Fibroblast of villous mesenchyme (primary cell): ENCODE results near the gene HDHD5. TPM values are rescaled to one million over a fixed set of nuclear protein-coding genes. Genes with fewer than 3 reads are reported as not detected.

ENCODE experiments used
- DNase-seq: peaks from one replicate; pipeline ENCODE4 v3.0.0-alpha.2; 2010; ENCODE audit warnings: low read depth
- H3K4me3 ChIP-seq: 2 replicates; pipeline ENCODE4 v1.5.1; 2011; ENCODE audit warnings: low read depth, mild to moderate bottlenecking, low read length
- total RNA-seq: library from RNA; depleted of rRNA; stranded (reverse); fragments of >200 nt; gene quantifications from 2 replicates; pipeline ENCODE4 v1.2.3, GENCODE V29; 2012
- TF ChIP-seq, protein P1 (sequence below): IDR thresholded peaks from 2 replicates; pipeline ENCODE4 v1.5.1; 2012; ENCODE audit warnings: low read depth, mild to moderate bottlenecking, low read length; ENCODE audit not compliant: insufficient read depth

Gene HDHD5
- 24.2 and 28.7 TPM in 2 replicates for total RNA-seq

DNA sequence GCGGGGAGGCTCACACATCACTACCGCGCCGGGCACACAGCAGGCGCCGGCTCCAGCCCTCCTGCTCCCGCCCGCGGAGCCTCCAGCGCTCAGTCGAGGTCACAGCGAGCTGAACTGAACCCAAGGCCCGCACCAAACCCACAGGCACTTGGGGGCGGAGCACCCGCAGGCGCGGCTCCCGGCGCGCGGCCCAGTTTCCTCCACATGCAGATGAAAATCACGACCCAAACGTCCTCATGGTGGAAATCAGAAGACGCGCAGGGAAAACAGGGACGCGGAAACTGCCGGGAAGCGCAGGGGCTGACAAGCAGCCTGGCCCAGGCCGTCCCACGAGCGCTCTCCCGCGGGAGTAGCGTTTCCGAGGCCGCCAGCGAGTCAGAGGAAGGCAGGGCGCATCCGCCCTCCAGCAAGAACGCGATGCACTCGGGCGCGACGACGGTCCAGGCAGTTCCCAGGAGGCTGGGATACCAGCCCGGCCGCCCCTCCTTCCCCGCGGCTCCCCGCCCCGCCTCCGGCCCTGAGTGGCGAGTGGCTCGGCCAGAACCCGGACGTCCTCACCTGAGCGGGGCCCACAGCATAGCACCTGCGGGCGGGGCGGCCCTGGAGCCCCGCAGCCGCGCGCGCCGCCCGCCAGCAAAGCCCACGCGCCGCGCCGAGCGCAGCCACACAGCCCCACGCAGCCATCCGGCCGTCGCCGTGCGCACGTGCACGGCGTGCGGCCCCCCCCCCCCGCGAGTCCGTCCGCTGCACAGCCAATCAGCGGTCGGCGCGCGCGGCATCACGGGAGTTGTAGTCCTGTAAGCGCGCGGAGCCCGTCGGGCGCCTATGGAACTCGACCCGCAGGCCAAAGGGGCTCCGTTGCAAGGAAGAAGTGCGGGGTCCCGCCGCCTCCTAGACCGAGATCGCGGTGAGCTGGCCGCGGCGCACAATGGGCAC lies at the start of gene HDHD5:
HDHD5 (minus strand) TSS at position 710 of the 936 bp plus-strand sequence; CDS start at position 684, 26 bp downstream.
- TF ChIP-seq, protein P1, sequence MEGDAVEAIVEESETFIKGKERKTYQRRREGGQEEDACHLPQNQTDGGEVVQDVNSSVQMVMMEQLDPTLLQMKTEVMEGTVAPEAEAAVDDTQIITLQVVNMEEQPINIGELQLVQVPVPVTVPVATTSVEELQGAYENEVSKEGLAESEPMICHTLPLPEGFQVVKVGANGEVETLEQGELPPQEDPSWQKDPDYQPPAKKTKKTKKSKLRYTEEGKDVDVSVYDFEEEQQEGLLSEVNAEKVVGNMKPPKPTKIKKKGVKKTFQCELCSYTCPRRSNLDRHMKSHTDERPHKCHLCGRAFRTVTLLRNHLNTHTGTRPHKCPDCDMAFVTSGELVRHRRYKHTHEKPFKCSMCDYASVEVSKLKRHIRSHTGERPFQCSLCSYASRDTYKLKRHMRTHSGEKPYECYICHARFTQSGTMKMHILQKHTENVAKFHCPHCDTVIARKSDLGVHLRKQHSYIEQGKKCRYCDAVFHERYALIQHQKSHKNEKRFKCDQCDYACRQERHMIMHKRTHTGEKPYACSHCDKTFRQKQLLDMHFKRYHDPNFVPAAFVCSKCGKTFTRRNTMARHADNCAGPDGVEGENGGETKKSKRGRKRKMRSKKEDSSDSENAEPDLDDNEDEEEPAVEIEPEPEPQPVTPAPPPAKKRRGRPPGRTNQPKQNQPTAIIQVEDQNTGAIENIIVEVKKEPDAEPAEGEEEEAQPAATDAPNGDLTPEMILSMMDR = no peak
- DNase-seq = peak; percentile 87
- peak within 1 kb of the TSS; percentile 72 for H3K4me3 ChIP-seq

DNA sequence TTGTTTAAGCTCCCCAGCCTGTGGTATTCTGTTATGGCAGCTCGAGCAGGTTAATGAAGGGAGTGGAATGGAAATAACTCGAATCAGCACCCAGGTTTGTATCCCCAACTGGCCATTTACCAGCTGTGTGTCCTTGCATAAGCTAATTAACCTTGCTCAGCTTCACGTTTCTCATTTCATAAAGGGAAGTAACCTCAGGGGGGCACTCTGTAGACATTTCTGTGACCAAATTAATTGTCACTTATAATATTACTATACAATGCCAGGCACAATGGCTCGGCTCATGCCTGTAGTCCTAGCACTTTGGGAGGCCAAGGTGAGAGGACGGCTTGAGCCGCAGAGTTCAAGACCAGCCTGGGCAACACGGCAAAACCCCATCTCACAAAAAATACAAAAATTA lies 46.4 kb upstream of the HDHD5 start:
- H3K4me3 ChIP-seq = no peak overlapping the region
- TF ChIP-seq, protein P1 = no peak
- no peak for DNase-seq

DNA sequence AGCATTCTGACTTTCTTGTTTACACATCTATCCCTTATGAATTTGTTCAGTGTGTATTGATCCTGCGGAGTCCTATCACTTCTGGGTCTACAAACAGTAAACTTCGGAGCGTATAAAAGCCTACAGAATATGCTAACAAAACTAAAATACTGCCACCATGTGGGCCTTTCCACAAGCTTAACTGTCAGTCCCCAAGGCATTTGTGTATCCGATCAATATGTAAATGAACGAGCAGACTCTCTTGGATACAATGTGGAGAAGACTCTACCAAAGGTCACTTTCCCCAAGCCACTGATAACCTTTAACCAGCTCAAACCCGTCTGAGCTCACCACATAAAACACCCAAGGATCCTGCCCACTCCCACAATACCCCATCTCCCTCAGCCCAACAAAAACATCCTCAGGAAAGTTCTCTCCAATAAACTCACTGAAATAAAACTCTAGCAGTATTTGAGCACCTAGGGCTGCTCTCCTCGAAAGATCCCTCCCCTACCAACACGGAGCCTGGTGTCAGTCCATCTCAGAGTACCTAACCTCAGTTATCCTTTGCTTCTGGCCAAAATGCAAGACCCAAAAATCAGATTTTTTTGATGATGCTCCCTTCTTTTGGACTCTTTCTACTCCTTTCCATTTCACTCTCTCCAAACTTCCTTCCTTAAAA lies 42.3 kb upstream of the HDHD5 start:
- TF ChIP-seq, protein P1 = peak; percentile 17
- no peak overlapping the region for H3K4me3 ChIP-seq
- peak; percentile 8 for DNase-seq

DNA sequence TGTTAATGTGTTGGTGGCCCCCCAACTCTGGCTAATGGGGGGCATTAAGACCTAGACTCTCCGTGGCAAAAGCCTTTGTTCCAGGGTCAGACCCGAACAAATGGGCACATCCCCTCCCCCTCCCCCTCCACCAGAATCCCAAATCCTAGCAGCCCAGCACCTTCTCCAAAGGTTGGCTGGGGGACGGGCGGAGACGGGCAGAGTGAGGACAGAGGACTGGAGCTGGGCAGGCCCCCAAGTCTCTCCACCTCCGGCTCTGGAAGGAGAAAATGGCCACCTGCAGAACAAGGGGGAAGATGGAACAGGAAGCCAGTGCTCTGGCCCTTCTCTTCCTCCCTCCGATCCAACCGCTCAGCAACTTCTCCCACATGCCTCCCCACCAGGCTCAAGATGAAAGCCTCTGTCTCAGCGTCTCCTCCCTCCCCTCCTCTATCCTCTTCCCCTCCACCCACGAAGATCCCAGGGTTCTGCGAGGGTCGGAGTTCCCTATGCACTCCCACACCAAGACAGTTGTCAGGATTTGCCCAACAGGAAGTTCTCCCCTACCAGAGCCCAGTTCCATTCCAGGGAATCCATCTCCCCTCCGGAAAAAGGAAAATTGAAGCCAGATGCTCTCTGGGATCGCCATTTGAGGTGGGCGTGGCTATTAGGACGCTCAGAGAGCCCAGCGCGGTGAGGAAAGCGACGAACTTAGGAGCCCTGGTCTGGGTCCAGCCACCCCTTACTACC lies 40.1 kb upstream of the HDHD5 start:
- TF ChIP-seq, protein P1 = no peak
- peak; percentile 31 for DNase-seq
- H3K4me3 ChIP-seq = peak overlapping the region; percentile 46

DNA sequence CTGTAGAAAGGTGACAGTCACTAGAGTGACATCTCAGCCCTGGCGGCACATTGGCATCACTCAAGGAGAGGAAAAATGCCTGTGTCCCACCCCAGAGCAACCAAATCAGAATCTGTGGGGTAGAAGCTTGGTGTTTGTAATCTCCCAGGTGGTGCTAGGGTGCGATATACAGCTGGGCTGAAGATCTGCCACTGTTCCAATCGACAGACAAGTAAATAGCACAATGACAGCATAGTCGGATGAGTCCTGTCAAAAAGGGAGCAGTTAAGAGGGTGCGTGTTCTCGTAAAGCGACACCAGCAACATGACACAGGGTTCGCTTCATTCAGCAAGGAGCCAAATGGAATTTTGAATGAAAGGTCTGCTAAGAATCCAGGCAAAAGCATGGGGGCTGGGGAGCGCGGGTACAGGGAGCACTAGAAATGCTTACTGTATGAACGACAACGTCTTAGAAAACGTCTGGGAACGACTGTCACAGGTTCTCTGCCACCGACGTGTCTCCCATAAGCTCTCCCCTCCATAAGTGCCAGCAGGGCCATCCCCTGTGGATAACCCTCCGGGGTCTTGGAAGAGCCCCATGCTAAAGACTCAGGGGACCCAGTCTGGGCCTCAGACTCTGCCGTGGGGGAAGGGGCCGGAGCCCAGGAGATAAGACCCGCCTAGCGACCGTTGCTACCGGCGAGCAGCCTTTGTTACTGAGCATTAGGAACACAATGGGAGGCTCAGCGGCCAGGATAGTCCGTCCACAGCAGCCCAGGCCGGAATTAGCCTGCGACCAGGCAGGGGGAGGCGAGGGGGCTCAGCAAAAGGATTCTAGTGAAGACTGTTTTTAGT lies 39.3 kb upstream of the HDHD5 start:
- TF ChIP-seq, protein P1 = no peak
- no peak for DNase-seq
- peak overlapping the region; percentile 46 for H3K4me3 ChIP-seq

DNA sequence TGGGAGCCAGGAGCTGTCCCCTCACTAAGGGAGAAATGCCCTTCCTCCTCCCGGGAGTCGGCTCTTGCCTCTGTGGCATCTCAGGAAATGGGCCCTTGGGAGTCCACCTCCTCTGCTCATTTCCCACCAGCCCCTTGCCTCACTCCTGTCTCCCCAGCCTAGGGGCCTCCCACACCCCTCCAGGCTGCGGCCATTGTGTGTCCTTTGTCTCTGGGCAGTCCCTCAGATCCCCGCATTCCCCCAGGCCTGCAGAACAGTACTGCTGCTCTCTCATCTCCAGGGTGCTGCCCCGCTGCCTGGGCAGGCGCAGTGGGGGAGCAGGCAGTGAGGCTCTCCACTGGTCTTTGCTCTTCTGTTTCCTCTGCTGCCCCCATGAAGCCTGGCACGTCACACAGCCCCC lies 35.1 kb upstream of the HDHD5 start:
- TF ChIP-seq, protein P1 = no peak

More for the DNA sequence above, 35.1 kb upstream of the HDHD5 start:
- no peak for DNase-seq
- no peak overlapping the region for H3K4me3 ChIP-seq
